ENCODE measurements around the gene LAG3.
A peak's percentile ranks its signal among the peaks of the same experiment; 100 is the strongest.

LAG3 gene

GRCh38 chr12:6790496-6791150, 18.3 kb downstream of the LAG3 start:
- peak; percentile 50 for DNase-seq

- DNase-seq: no peak
These were observed 19.7 kb downstream of the LAG3 start for GRCh38 chr12:6791931-6792520.

- DNase-seq: peak; percentile 19
These were observed 20.3 kb downstream of the LAG3 start for GRCh38 chr12:6792522-6793201.

- DNase-seq: no peak
These were observed 22.8 kb downstream of the LAG3 start for GRCh38 chr12:6795088-6795487.

- DNase-seq: no peak
These were observed 24.3 kb downstream of the LAG3 start for GRCh38 chr12:6796576-6796975.

- no peak for DNase-seq
These were observed 26.8 kb downstream of the LAG3 start for GRCh38 chr12:6799147-6799546.

- DNase-seq: no peak
These were observed 34.9 kb downstream of the LAG3 start for GRCh38 chr12:6807170-6807569.

GRCh38 chr12:6809056-6809455, 36.7 kb downstream of the LAG3 start:
- DNase-seq: no peak

- DNase-seq: no peak
These were observed 38.4 kb downstream of the LAG3 start for GRCh38 chr12:6810758-6811157.

GRCh38 chr12:6813363-6813762, 41.0 kb downstream of the LAG3 start:
- DNase-seq: no peak

GRCh38 chr12:6816598-6816997, 44.3 kb downstream of the LAG3 start:
- no peak for DNase-seq

GRCh38 chr12:6817098-6817497, 44.8 kb downstream of the LAG3 start:
- DNase-seq: no peak

- no peak for DNase-seq
These were observed 45.4 kb downstream of the LAG3 start for GRCh38 chr12:6817662-6818157.

GRCh38 chr12:6818222-6818621, 45.9 kb downstream of the LAG3 start:
- DNase-seq: no peak

- no peak for DNase-seq
These were observed 46.3 kb downstream of the LAG3 start for GRCh38 chr12:6818645-6819044.

- DNase-seq: no peak
These were observed 47.0 kb downstream of the LAG3 start for GRCh38 chr12:6819106-6820030.

- no peak for DNase-seq
These were observed 47.8 kb downstream of the LAG3 start for GRCh38 chr12:6820166-6820565.

GRCh38 chr12:6821591-6822425, 49.5 kb downstream of the LAG3 start, which contains the start of gene GPR162:
GPR162 (plus strand) TSS chr12:6821821; CDS start chr12:6823899, 2,078 bp downstream.
- peak; percentile 71 for DNase-seq

- DNase-seq: no peak
These were observed 50.3 kb downstream of the LAG3 start for GRCh38 chr12:6822426-6823135.

- DNase-seq: no peak
These were observed 51.1 kb downstream of the LAG3 start for GRCh38 chr12:6823182-6824084.

Data from OCI-M1 (cell line).